GM13976 (cell line): Measurements from ENCODE around the gene RSPRY1.

Experiments used
- DNase-seq: peaks from one replicate; pipeline ENCODE4 v3.0.0; 2012; ENCODE audit warnings: low spot score
- CTCF ChIP-seq: IDR thresholded peaks from 2 replicates; pipeline ENCODE4 v1.5.1; 2012; ENCODE audit warnings: borderline replicate concordance, mild to moderate bottlenecking; ENCODE audit not compliant: insufficient read depth; ENCODE audit errors: extremely low read depth, missing control alignments, control extremely low read depth
- in situ Hi-C: fragments of 300-500 bp; cut with MboI; formaldehyde crosslinking; loops from one replicate; pipeline ENCODE4 v1.12.0; 2022; ENCODE audit warnings: low sequenced_read_pairs, mixed read lengths, inconsistent platforms; ENCODE audit not compliant: unreplicated experiment

RSPRY1 gene

GRCh38 chr16:57146735-57147134, 39.4 kb upstream of the RSPRY1 start:
- in situ Hi-C loops = no loop called here
- DNase-seq = no peak
- TF ChIP-seq CTCF = no peak

GRCh38 chr16:57147381-57148221, 38.5 kb upstream of the RSPRY1 start:
- no peak for TF ChIP-seq CTCF
- in situ Hi-C loops = no loop called here
- DNase-seq = no peak

- in situ Hi-C loops = no loop called here
- TF ChIP-seq CTCF = no peak
- DNase-seq = no peak
Measured at GRCh38 chr16:57148481-57148880, 37.6 kb upstream of the RSPRY1 start.

GRCh38 chr16:57149391-57149790, 36.7 kb upstream of the RSPRY1 start:
- no peak for TF ChIP-seq CTCF
- DNase-seq = no peak
- in situ Hi-C loops = no loop called here

- no peak for TF ChIP-seq CTCF
- in situ Hi-C loops = no loop called here
- DNase-seq = no peak
Measured at GRCh38 chr16:57150682-57151330, 35.3 kb upstream of the RSPRY1 start.

GRCh38 chr16:57151369-57151768, 34.8 kb upstream of the RSPRY1 start:
- no peak for DNase-seq
- in situ Hi-C loops = no loop called here
- no peak for TF ChIP-seq CTCF
